Mesodermal cell (in vitro differentiated cells): ENCODE data around the gene TEX29.

Source experiments
- H3K27ac ChIP-seq: 2 replicates; pipeline ENCODE4 v1.7.0; 2013; ENCODE audit warnings: mild to moderate bottlenecking, low read depth, low read length, moderate library complexity; ENCODE audit not compliant: severe bottlenecking
- H3K36me3 ChIP-seq: 2 replicates; pipeline ENCODE4 v1.7.1; 2013; ENCODE audit warnings: mild to moderate bottlenecking, low read length, moderate library complexity; ENCODE audit not compliant: control insufficient read depth, insufficient read depth
- H3K4me1 ChIP-seq: one replicate; pipeline ENCODE4 v1.7.1; 2013; ENCODE audit warnings: mild to moderate bottlenecking, low read length; ENCODE audit not compliant: insufficient read depth, control insufficient read depth, poor library complexity, severe bottlenecking
- H3K4me3 ChIP-seq: 2 replicates; pipeline ENCODE4 v1.7.0; 2013; ENCODE audit warnings: low read length, control low read depth, mild to moderate bottlenecking; ENCODE audit not compliant: insufficient read depth, poor library complexity, severe bottlenecking; ENCODE audit errors: extremely low read depth
- H3K9me3 ChIP-seq: 2 replicates; pipeline ENCODE4 v1.7.1; 2013; ENCODE audit warnings: mild to moderate bottlenecking, low read length, moderate library complexity; ENCODE audit not compliant: control insufficient read depth
- whole genome bisulfite sequencing, 2 experiments: methylation state at CpG; one replicate each; pipeline ENCODE4 v1.1.5; 2013; ENCODE audit warnings: missing lambda C conversion rate in 2 of 2; ENCODE audit not compliant: insufficient coverage in 2 of 2; 5-methylcytosine and 5-hydroxymethylcytosine counted together

TEX29 gene

GRCh38 chr13:111281751-111282311, 38.6 kb upstream of the TEX29 start:
- Histone ChIP-seq H3K27ac (no peak overlapping the region), H3K4me3 (no peak overlapping the region), H3K4me1 (peaks cover 11% of the 10 kb centered on the region), H3K36me3 (peaks cover 80% of the 10 kb centered on the region), H3K9me3 (no peaks in the 10 kb centered on the region)
- 93 to 100% methylated on average over 2 to 6 of the region's 10 CpGs for WGBS, 2 experiments

GRCh38 chr13:111282425-111282824, 38.0 kb upstream of the TEX29 start:
- peaks cover 86% of the 10 kb centered on the region for H3K36me3 ChIP-seq
- H3K27ac ChIP-seq: no peak overlapping the region
- H3K4me1 ChIP-seq: peaks cover 11% of the 10 kb centered on the region
- 97 to 100% methylated on average over 3 to 4 of the region's 5 CpGs for WGBS, 2 experiments
- no peaks in the 10 kb centered on the region for H3K9me3 ChIP-seq
- H3K4me3 ChIP-seq: no peak overlapping the region

GRCh38 chr13:111282997-111283396, 37.4 kb upstream of the TEX29 start:
- H3K4me1 ChIP-seq: peaks cover 11% of the 10 kb centered on the region
- no peak overlapping the region for H3K4me3 ChIP-seq
- no peak overlapping the region for H3K27ac ChIP-seq
- 95 to 98% methylated on average over 16 to 23 of the region's 23 CpGs for WGBS, 2 experiments
- no peaks in the 10 kb centered on the region for H3K9me3 ChIP-seq
- H3K36me3 ChIP-seq: peaks cover 86% of the 10 kb centered on the region

- Histone ChIP-seq H3K4me1 (peaks cover 11% of the 10 kb centered on the region), H3K9me3 (no peaks in the 10 kb centered on the region), H3K27ac (no peak overlapping the region), H3K4me3 (no peak overlapping the region), H3K36me3 (peaks cover 86% of the 10 kb centered on the region)
- 92 to 100% methylated on average over 5 to 8 of the region's 10 CpGs for WGBS, 2 experiments
Observed at GRCh38 chr13:111283457-111283856, 37.0 kb upstream of the TEX29 start.

GRCh38 chr13:111283991-111284390, 36.5 kb upstream of the TEX29 start:
- Histone ChIP-seq H3K27ac (no peak overlapping the region), H3K4me3 (no peak overlapping the region), H3K36me3 (peaks cover 84% of the 10 kb centered on the region), H3K4me1 (peaks cover 11% of the 10 kb centered on the region), H3K9me3 (no peaks in the 10 kb centered on the region)
- WGBS, 2 experiments: 95 to 96% methylated on average over 5 to 9 of the region's 9 CpGs

GRCh38 chr13:111284565-111284964, 35.9 kb upstream of the TEX29 start:
- H3K27ac ChIP-seq: no peak overlapping the region
- no peak overlapping the region for H3K4me3 ChIP-seq
- H3K36me3 ChIP-seq: peaks cover 84% of the 10 kb centered on the region
- no peaks in the 10 kb centered on the region for H3K9me3 ChIP-seq
- H3K4me1 ChIP-seq: peaks cover 11% of the 10 kb centered on the region
- 87 to 96% methylated on average over 10 to 11 of the region's 14 CpGs for WGBS, 2 experiments

- 80 to 86% methylated on average over 9 to 13 of the region's 15 CpGs for WGBS, 2 experiments
- Histone ChIP-seq H3K36me3 (peaks cover 96% of the 10 kb centered on the region), H3K4me3 (no peak overlapping the region), H3K27ac (no peak overlapping the region), H3K9me3 (no peaks in the 10 kb centered on the region), H3K4me1 (peaks cover 5% of the 10 kb centered on the region)
Observed at GRCh38 chr13:111286162-111286561, 34.3 kb upstream of the TEX29 start.

- no peak overlapping the region for H3K27ac ChIP-seq
- no peaks in the 10 kb centered on the region for H3K9me3 ChIP-seq
- H3K4me1 ChIP-seq: no peaks in the 10 kb centered on the region
- WGBS, 2 experiments: 91 to 98% methylated on average over 5 to 6 of the region's 7 CpGs
- H3K4me3 ChIP-seq: no peak overlapping the region
- peaks cover 94% of the 10 kb centered on the region for H3K36me3 ChIP-seq
Observed at GRCh38 chr13:111286749-111287148, 33.7 kb upstream of the TEX29 start.

- 95 to 97% methylated on average over 8 of the region's 8 CpGs for WGBS, 2 experiments
- H3K27ac ChIP-seq: no peak overlapping the region
- H3K9me3 ChIP-seq: no peaks in the 10 kb centered on the region
- peaks cover 94% of the 10 kb centered on the region for H3K36me3 ChIP-seq
- no peaks in the 10 kb centered on the region for H3K4me1 ChIP-seq
- H3K4me3 ChIP-seq: no peak overlapping the region
Observed at GRCh38 chr13:111287201-111287600, 33.2 kb upstream of the TEX29 start.

GRCh38 chr13:111288276-111288675, 32.2 kb upstream of the TEX29 start:
- Histone ChIP-seq H3K4me3 (no peak overlapping the region), H3K36me3 (peaks cover 93% of the 10 kb centered on the region), H3K4me1 (no peaks in the 10 kb centered on the region), H3K27ac (no peak overlapping the region), H3K9me3 (no peaks in the 10 kb centered on the region)
- WGBS, 2 experiments: 84 to 93% methylated on average over 5 to 6 of the region's 7 CpGs

- Histone ChIP-seq H3K4me3 (no peak overlapping the region), H3K9me3 (no peaks in the 10 kb centered on the region), H3K27ac (no peak overlapping the region), H3K36me3 (peaks cover 91% of the 10 kb centered on the region), H3K4me1 (no peaks in the 10 kb centered on the region)
- 93 to 94% methylated on average over 10 of the region's 11 CpGs for WGBS, 2 experiments
Observed at GRCh38 chr13:111289251-111289650, 31.2 kb upstream of the TEX29 start.
